ENCODE measurements around the gene KDM5A.
A peak's percentile ranks its signal among the peaks of the same experiment; 100 is the strongest.
"Not testable (repeated sequence)": the region's sequence is repeated elsewhere in the genome, so short reads cannot be mapped to it uniquely, and the experiment has no call there.

KDM5A gene

GRCh38 chr12:389142-390096 lies at the start of gene KDM5A:
KDM5A (minus strand) TSS chr12:389320; CDS start chr12:389091, 229 bp downstream.
- DNase-seq (ENCODE audit: low read depth in 2 of 2), result peak; percentile 79 to 86

- not testable (repeated sequence) for DNase-seq (ENCODE audit: low read depth in 2 of 2)
Measured at GRCh38 chr12:435737-436136, 46.6 kb upstream of the KDM5A start.

DNA sequence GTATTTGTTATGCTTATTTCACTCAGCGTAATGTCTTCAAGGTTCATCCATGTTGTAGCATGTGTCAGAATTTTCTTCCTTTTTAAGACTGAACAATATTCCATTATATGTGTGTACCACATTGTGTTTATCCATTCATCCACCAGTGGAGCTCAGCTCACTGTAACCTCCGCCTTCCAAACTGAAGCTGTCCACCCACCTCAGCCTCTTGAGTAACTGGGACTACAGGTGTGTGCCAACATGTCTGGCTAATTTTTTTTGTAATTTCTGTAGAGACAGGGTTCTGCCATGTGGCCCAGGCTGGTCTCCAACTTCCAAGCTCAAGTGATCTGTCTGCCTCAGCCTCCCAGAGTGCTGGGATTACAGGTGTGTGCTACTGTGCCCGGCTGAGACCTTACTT lies 33.4 kb upstream of the KDM5A start:
- no peak for DNase-seq (ENCODE audit: low read depth in 2 of 2)

- no peak for DNase-seq (ENCODE audit: low read depth in 2 of 2)
Measured at GRCh38 chr12:418432-418831, 29.3 kb upstream of the KDM5A start.

GRCh38 chr12:414859-415258 lies 25.7 kb upstream of the KDM5A start:
- no peak for DNase-seq (ENCODE audit: low read depth in 2 of 2)

DNA sequence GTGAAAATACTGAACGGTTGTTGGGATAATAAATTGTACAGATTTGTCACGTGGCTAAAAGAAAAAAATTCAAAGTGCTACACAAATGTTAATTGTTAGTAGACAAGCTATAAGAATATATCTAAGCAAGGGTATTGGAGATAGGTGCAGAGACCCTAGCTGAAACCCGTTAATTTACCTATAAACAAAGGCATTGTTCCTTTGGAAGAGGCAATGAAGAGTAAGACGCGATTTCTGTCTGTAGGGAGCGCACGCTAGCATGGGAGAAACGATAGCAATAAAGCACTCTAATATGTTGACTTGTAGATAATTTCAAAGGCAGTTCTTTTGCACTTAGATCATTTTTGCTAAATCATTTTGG lies 12.9 kb upstream of the KDM5A start:
- no peak for DNase-seq (ENCODE audit: low read depth in 2 of 2)

DNA sequence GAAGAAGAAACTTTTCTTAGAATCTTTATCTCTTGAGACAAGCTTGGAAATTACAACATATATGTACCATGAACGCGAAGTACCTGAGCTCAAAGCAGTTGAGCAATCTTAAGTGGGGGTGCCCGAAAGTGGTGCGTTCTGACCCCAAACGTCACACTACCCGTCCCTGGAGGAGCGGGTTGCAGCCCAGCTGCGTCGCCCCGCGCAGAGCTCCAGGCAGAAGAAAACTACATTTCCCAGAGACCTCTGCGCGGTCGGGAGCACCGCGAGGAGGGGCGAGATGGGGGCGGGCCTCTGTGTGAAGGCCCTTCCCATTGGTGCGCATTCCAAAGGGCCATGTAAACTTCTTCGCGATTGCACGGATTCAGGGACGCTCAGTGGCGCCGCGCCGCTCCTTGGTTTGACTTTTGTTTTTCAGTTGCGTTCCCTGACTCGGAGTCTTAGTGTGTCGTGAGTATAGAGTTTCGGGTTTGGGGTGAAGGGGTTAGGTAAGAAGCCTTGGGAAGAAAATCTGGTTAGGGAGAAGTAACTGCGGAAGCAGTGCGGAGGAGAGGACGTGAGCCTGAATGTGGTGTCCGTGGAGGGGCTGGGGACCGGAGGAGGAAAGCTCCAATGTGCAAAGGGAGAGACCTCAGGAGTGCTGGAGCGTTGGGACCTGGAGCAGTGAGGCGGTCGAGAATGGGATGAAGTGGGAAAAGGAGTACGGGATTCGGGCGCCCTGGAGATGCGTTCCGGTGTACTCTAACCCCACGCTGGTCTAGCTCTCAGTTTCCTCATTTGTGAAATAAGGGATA lies 12.3 kb upstream of the KDM5A start, which contains the start of gene CCDC77:
Gene CCDC77, plus strand, starts transcription at position 410 of the 794 bp plus-strand sequence. CDS start 7,740 bp downstream, outside the sequence.
- peak; percentile 82 to 84 for DNase-seq (ENCODE audit: low read depth in 2 of 2)

- DNase-seq (ENCODE audit: low read depth in 2 of 2), result no peak
Measured at GRCh38 chr12:400828-401227, 11.7 kb upstream of the KDM5A start.

- DNase-seq (ENCODE audit: low read depth in 2 of 2), result peak; percentile 20 to 21
Measured at GRCh38 chr12:388541-389141, 479 bp downstream of the KDM5A start.

DNA sequence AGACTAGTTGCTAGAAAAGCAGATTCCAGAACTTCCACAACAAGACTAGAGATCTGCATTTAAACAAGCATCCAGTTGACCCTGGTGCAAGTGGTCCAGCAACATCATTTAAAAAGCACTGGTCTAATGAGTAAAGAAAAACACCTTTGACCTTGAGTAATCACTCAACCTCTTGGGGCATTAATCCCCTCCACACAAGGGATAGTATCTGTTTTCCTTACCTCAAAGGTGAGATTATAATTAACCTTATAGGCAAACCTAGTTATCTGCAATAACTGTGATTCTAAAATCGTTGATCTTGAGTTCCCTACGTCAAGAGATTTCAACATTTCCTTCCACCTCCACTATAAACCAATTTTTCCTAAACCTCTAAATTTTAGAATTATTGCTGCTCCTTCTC lies 1.1 kb downstream of the KDM5A start:
- DNase-seq (ENCODE audit: low read depth in 2 of 2), result no peak

DNA sequence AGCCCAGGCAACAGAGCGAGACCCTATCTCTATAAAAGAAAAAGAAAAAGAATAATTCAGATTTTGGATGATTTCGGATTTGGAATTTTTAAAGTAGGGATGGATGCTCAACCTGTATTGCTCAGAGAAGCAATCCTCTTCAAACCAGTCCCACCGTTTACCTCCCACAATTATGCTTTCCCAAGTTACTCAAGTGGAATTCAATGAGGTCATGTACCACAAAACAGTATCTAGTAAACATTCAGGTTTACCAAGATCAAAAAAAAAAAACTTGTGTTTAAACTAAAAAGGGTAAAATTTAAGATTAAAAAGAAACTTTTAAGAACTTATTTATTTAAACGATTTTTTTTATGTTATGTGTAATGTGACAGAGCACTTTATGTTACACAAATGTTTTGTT lies 2.5 kb downstream of the KDM5A start:
- no peak for DNase-seq (ENCODE audit: low read depth in 2 of 2)

DNA sequence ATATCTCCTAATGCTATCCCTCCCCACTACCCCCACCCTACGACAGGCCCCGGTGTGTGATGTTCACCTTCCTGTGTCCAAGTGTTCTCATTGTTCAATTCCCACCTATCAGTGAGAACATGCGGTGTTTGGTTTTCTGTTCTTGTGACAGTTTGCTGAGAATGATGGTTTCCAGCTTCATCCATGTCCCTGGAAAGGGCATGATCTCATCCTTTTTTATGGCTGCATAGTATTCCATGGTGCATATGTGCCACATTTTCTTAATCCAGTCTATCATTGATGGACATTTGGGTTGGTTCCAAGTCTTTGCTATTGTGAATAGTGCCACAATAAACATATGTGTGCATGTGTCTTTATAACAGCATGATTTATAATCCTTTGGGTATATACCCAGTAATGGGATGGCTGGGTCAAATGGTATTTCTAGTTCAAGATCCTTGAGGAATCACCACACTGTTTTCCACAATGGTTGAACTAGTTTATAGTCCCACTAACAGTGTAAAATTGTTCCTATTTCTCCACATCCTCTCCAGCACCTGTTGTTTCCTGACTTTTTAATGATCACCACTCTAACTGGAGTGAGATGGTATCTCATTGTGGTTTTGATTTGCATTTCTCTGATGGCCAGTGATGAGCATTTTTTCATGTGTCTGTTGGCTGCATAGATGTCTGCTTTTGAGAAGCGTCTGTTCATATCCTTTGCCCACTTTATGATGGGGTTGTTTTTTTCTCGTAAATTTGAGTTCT lies 18.2 kb downstream of the KDM5A start:
- DNase-seq (ENCODE audit: low read depth in 2 of 2), result not testable (repeated sequence)

- no peak for DNase-seq (ENCODE audit: low read depth in 2 of 2)
Measured at GRCh38 chr12:367972-368371, 21.1 kb downstream of the KDM5A start.

GRCh38 chr12:366820-367219 lies 22.3 kb downstream of the KDM5A start:
- no peak for DNase-seq (ENCODE audit: low read depth in 2 of 2)

DNA sequence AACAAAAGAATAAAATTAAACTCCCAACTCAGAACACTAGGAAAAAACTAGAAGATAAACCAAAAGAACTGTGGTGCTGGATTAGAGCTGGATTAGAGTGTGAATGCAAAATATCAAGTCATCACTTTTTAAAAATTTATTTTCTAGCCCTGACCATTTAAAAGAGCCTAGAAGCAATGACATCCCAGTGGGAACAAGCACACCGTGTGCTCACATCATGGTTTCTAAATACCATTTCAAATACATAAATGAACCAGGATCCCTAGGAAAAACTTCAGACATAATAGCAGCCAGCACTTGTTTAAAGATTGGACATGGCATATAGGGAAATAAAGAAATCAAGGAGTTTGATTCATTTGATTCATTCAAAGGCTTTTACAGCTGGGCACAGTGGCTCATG lies 30.0 kb downstream of the KDM5A start:
- DNase-seq (ENCODE audit: low read depth in 2 of 2), result no peak

DNA sequence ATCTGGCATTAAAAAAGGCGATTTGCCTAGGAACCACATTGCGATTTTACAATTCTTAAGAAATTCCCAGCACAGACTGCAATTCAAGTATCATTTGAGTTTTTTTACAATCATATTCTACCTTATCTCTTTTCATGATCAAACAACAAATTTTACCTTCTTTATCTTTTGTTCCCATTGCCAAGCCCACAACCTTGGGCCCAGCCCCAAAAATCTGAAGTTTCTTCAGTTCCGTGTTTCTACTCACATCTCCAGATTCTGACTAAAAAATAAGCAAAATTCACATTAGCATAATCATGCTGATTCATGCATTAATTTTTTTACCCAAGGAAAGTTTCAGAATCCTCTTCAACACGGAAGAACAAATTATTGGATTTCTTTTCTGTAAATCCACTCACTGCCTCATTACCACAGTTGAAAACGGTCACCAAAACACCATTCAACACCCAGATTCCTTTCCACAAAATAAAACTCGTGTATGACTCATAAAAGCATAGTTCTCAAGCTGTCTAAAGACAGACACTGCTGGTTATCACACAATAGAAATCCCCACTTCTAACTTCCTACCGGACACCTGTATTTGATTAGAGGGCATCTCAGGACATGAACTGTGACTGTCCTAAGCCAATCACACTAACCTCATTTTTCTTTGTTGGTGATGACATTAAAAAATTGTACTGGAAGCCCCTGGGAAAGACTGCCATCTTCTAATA lies 32.7 kb downstream of the KDM5A start:
- DNase-seq (ENCODE audit: low read depth in 2 of 2), result no peak

GRCh38 chr12:351197-351596 lies 37.9 kb downstream of the KDM5A start:
- not testable (repeated sequence) for DNase-seq (ENCODE audit: low read depth in 2 of 2)

GRCh38 chr12:349625-350024 lies 39.5 kb downstream of the KDM5A start:
- DNase-seq (ENCODE audit: low read depth in 2 of 2), result not testable (repeated sequence)

- not testable (repeated sequence) for DNase-seq (ENCODE audit: low read depth in 2 of 2)
Measured at GRCh38 chr12:343036-343435, 46.1 kb downstream of the KDM5A start.

- DNase-seq (ENCODE audit: low read depth in 2 of 2), result no peak
Measured at GRCh38 chr12:337039-337438, 52.1 kb downstream of the KDM5A start.

GRCh38 chr12:334125-334524 lies 55.0 kb downstream of the KDM5A start:
- DNase-seq (ENCODE audit: low read depth in 2 of 2), result no peak
